ENCODE results near the gene PLEKHG4. TPM values are rescaled to one million over a fixed set of nuclear protein-coding genes. Genes with fewer than 3 reads are reported as not detected.
A peak's percentile ranks its signal among the peaks of the same experiment; 100 is the strongest.

Gene PLEKHG4
- total and polyA plus RNA-seq, 12 donors = 4.1 to 48.7 (median 11.2) TPM

- Histone ChIP-seq H3K36me3 (replicated peaks in 1 of 2) (no peaks in the 10 kb centered on the region), H3K9me3 (replicated peaks in 1 of 3) (no peaks in the 10 kb centered on the region), H3K4me1 (replicated peaks in 1 of 2) (peaks cover 27 to 32% of the 10 kb centered on the region in 2 donors), H3K27me3 (peaks cover 5% of the 10 kb centered on the region), H3K27ac (no peak overlapping the region), H3K4me3 (peak overlapping the region in 2 of 4 donors; percentile 18 to 89)
- intact Hi-C loops (cut with DNase I) = no loop called here
- DNase-seq = peak in 3 of 7 donors; percentile 16 to 22 (median 19)
- 26 to 49% (median 37%) methylated on average over 9 to 22 of the region's 22 CpGs for WGBS, 4 donors
- TF ChIP-seq, protein P1, sequence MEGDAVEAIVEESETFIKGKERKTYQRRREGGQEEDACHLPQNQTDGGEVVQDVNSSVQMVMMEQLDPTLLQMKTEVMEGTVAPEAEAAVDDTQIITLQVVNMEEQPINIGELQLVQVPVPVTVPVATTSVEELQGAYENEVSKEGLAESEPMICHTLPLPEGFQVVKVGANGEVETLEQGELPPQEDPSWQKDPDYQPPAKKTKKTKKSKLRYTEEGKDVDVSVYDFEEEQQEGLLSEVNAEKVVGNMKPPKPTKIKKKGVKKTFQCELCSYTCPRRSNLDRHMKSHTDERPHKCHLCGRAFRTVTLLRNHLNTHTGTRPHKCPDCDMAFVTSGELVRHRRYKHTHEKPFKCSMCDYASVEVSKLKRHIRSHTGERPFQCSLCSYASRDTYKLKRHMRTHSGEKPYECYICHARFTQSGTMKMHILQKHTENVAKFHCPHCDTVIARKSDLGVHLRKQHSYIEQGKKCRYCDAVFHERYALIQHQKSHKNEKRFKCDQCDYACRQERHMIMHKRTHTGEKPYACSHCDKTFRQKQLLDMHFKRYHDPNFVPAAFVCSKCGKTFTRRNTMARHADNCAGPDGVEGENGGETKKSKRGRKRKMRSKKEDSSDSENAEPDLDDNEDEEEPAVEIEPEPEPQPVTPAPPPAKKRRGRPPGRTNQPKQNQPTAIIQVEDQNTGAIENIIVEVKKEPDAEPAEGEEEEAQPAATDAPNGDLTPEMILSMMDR (IDR thresholded peaks at IDR 0.05) = no peak
- no peak for TF ChIP-seq POLR2A (IDR thresholded peaks at IDR 0.05)
Measured at GRCh38 chr16:67249178-67250044, 29.9 kb upstream of the PLEKHG4 start.

- intact Hi-C loops (cut with DNase I) = no loop called here
- TF ChIP-seq POLR2A (IDR thresholded peaks at IDR 0.05) = no peak
- TF ChIP-seq, protein P1 (IDR thresholded peaks at IDR 0.05) = no peak
- H3K27me3 ChIP-seq = peaks cover 5% of the 10 kb centered on the region
- H3K4me1 ChIP-seq (replicated peaks in 1 of 2) = peaks cover 21 to 26% of the 10 kb centered on the region in 2 donors
- H3K36me3 ChIP-seq (replicated peaks in 1 of 2) = no peaks in the 10 kb centered on the region
- peak in 1 of 7 donors; percentile 4 for DNase-seq
- H3K9me3 ChIP-seq (replicated peaks in 1 of 3) = no peaks in the 10 kb centered on the region
- H3K4me3 ChIP-seq = no peak overlapping the region
- WGBS, 4 donors = 71 to 85% (median 81%) methylated on average over 4 of the region's 4 CpGs
- no peak overlapping the region for H3K27ac ChIP-seq
Measured at GRCh38 chr16:67250045-67250327, 29.3 kb upstream of the PLEKHG4 start.

DNA sequence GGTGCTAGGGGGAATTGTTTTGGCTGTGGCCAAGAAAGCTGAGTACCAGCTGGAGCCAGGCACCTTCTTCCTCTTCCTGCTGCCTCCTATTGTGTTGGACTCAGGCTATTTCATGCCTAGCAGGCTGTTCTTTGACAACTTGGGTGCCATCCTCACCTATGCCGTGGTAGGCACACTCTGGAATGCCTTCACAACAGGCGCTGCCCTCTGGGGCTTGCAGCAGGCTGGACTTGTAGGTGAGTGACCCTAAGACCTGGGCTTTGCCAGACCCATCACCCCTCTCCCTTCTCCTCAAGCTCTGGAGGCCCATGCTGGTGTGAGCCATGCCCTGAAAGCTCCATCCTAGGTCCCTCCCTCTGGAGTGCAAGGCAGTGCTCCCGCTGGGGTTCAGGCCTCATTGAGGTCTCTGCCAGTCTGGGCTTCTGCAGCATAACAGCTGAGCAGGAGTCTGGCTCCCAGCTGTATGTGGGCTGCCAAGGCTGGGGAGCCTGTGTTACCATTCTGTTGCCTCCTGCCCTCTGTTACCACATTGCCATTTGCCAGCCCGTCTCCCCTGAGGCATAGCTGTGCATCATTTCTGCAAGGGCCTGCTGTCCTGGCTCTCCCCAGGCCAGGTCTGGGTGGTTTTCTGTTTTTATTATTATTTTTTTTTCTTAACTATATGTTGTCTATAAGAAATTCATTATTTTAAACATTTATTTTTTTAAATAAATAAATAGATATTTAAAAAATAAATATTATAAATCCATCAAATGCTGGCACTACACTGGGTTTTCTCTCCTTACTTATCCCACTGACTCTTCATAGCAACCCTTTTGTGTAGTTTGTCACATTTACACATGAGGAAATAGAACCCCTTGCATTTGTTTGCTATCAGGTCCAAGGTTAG, 26.5 kb upstream of the PLEKHG4 start:
- Histone ChIP-seq H3K36me3 (replicated peaks in 1 of 2) (no peaks in the 10 kb centered on the region), H3K4me3 (no peak overlapping the region), H3K27me3 (peaks cover 5% of the 10 kb centered on the region), H3K4me1 (replicated peaks in 1 of 2) (peaks cover 12 to 13% of the 10 kb centered on the region in 2 donors), H3K9me3 (replicated peaks in 1 of 3) (no peaks in the 10 kb centered on the region), H3K27ac (no peak overlapping the region)
- DNase-seq = peak in 1 of 7 donors; percentile 6
- no peak for TF ChIP-seq POLR2A (IDR thresholded peaks at IDR 0.05)
- TF ChIP-seq, protein P1 (IDR thresholded peaks at IDR 0.05) = no peak
- 76 to 94% (median 88%) methylated on average over 2 to 4 of the region's 4 CpGs for WGBS, 4 donors
- intact Hi-C loops (cut with DNase I) = no loop called here
